H1 (cell line): ENCODE data around the gene HDAC11. TPM values are rescaled to one million over a fixed set of nuclear protein-coding genes. Genes with fewer than 3 reads are reported as not detected.

ENCODE experiments used
- CTCF ChIA-PET: fragments of 300-600 bp; sonication (Branson Sonifier 250); formaldehyde crosslinking; loops from one replicate; lab custom pipeline; 2021; ENCODE audit not compliant: partially characterized antibody; lab: Charles Lee
- POLR2A ChIA-PET: fragments of 300-600 bp; sonication (Branson Sonifier 250); formaldehyde crosslinking; loops from one replicate; lab custom pipeline; 2021; ENCODE audit warnings: inconsistent platforms; ENCODE audit not compliant: partially characterized antibody; lab: Charles Lee
- DNase-seq, 2 experiments: peaks; one replicate each; pipeline versions ENCODE4 v3.0.0 to v3.0.0-alpha.2; 2010 to 2022; ENCODE audit warnings: low spot score in 2 of 2, low read depth in 1 of 2, mixed read lengths in 1 of 2
- FAIRE-seq: peaks from 2 replicates; lab custom pipeline; 2011; peaks lifted over from hg19 to GRCh38; lab: Jason Lieb, UNC
- H2AFZ ChIP-seq: 2 replicates; pipeline ENCODE4 v1.8.1; 2012; ENCODE audit warnings: low read length, inconsistent platforms
- H2AK5ac ChIP-seq: 2 replicates; pipeline ENCODE4 v1.6.1; 2013; ENCODE audit warnings: low read depth, low read length
- H2BK120ac ChIP-seq: replicated peaks from 2 replicates; pipeline ENCODE3; 2013; ENCODE audit warnings: low read depth, low read length, inconsistent platforms
- H2BK12ac ChIP-seq: 2 replicates; pipeline ENCODE4 v1.6.1; 2013; ENCODE audit warnings: low read depth, low read length
- H2BK15ac ChIP-seq: 2 replicates; pipeline ENCODE4 v1.6.1; 2013; ENCODE audit warnings: low read length
- H2BK20ac ChIP-seq: 2 replicates; pipeline ENCODE4 v1.6.1; 2013; ENCODE audit warnings: low read length
- H2BK5ac ChIP-seq: 2 replicates; pipeline ENCODE4 v1.6.1; 2013; ENCODE audit warnings: low read depth, low read length
- H3K14ac ChIP-seq: 2 replicates; pipeline ENCODE4 v1.6.1; 2013; ENCODE audit warnings: inconsistent platforms; ENCODE audit not compliant: insufficient read length
- H3K18ac ChIP-seq: 2 replicates; pipeline ENCODE4 v1.6.1; 2013; ENCODE audit warnings: low read length; ENCODE audit errors: extremely low read depth
- H3K23ac ChIP-seq: 2 replicates; pipeline ENCODE4 v1.6.1; 2013; ENCODE audit warnings: inconsistent platforms; ENCODE audit not compliant: insufficient read length
- H3K23me2 ChIP-seq: 2 replicates; pipeline ENCODE4 v1.6.1; 2013; ENCODE audit warnings: low read depth, low read length
- H3K27ac ChIP-seq: 2 replicates; pipeline ENCODE4 v1.6.1; 2011; ENCODE audit warnings: low read depth, low read length, inconsistent platforms
- H3K27me3 ChIP-seq, 4 experiments: replicated peaks in 1 of 4; 1 replicate in 1 of 4; 2 replicates in 3 of 4; pipeline versions ENCODE4 v1.6.1 to v1.8.1; 2011 to 2013; ENCODE audit warnings: low read length in 3 of 4, mild to moderate bottlenecking in 3 of 4, inconsistent platforms in 2 of 4, mixed read lengths in 2 of 4, moderate library complexity in 1 of 4; ENCODE audit not compliant: control insufficient read depth in 3 of 4, insufficient read depth in 3 of 4; ENCODE audit errors: extremely low read depth in 1 of 4
- H3K36me3 ChIP-seq, 4 experiments: 2 replicates each; pipeline versions ENCODE4 v1.6.1 to v1.8.1; 2011 to 2013; ENCODE audit warnings: mild to moderate bottlenecking in 4 of 4, low read length in 3 of 4, moderate library complexity in 2 of 4, control low read depth in 1 of 4, inconsistent platforms in 1 of 4; ENCODE audit not compliant: insufficient read depth in 4 of 4, control insufficient read depth in 2 of 4
- H3K4ac ChIP-seq: replicated peaks from 2 replicates; pipeline ENCODE3; 2013; ENCODE audit warnings: low read length, low read depth, mixed read lengths, inconsistent platforms; ENCODE audit not compliant: insufficient read length
- H3K4me1 ChIP-seq, 4 experiments: replicated peaks in 1 of 4; 1 replicate in 1 of 4; 2 replicates in 3 of 4; pipeline versions ENCODE4 v1.6.1 to v1.8.1; 2011 to 2013; ENCODE audit warnings: low read length in 3 of 4, inconsistent platforms in 2 of 4, mixed read lengths in 1 of 4; ENCODE audit not compliant: insufficient read depth in 4 of 4, control insufficient read depth in 3 of 4
- H3K4me2 ChIP-seq, 2 experiments: 2 replicates each; pipeline versions ENCODE4 v1.6.1 to v1.8.1; 2011 to 2013; ENCODE audit warnings: low read depth in 2 of 2, low read length in 2 of 2, control low read depth in 1 of 2, inconsistent platforms in 1 of 2, mild to moderate bottlenecking in 1 of 2; ENCODE audit not compliant: insufficient read depth in 1 of 2
- H3K4me3 ChIP-seq, 4 experiments: fragments of 200-600, 300-600 bp in 1 of 4; sonication (generic), shearing (Covaris generic), sonication (Bioruptor Twin) in 1 of 4; 2 replicates each; pipeline versions ENCODE4 v1.5.1 to v1.8.1; 2011 to 2016; ENCODE audit warnings: low read length in 4 of 4, low read depth in 3 of 4, control low read depth in 2 of 4, inconsistent platforms in 2 of 4, mild to moderate bottlenecking in 2 of 4, mixed read lengths in 1 of 4, moderate library complexity in 1 of 4; ENCODE audit not compliant: insufficient read depth in 2 of 4; ENCODE audit errors: extremely low read depth in 1 of 4
- H3K56ac ChIP-seq: replicated peaks from 2 replicates; pipeline ENCODE3; 2013; ENCODE audit warnings: low read depth, mild to moderate bottlenecking, mixed read lengths, low read length, inconsistent platforms; ENCODE audit not compliant: insufficient read length
- H3K79me1 ChIP-seq: 2 replicates; pipeline ENCODE4 v1.6.1; 2013; ENCODE audit warnings: low read depth, low read length, control low read depth
- H3K79me2 ChIP-seq, 2 experiments: 2 replicates each; pipeline versions ENCODE4 v1.6.1 to v1.8.1; 2012 to 2013; ENCODE audit warnings: low read length in 2 of 2, mild to moderate bottlenecking in 2 of 2, inconsistent platforms in 1 of 2; ENCODE audit not compliant: insufficient read depth in 2 of 2, control insufficient read depth in 1 of 2
- H3K9ac ChIP-seq, 4 experiments: replicated peaks in 1 of 4; 1 replicate in 1 of 4; 2 replicates in 3 of 4; pipeline versions ENCODE4 v1.6.1 to v1.8.1; 2011 to 2013; ENCODE audit warnings: low read depth in 3 of 4, low read length in 3 of 4, control low read depth in 2 of 4, mild to moderate bottlenecking in 2 of 4, moderate library complexity in 2 of 4, inconsistent platforms in 1 of 4; ENCODE audit errors: extremely low read depth in 1 of 4
- H3K9me3 ChIP-seq, 2 experiments: 2 replicates each; pipeline versions ENCODE4 v1.6.1 to v1.8.1; 2012 to 2013; ENCODE audit warnings: mild to moderate bottlenecking in 2 of 2, moderate library complexity in 2 of 2, control low read depth in 1 of 2, inconsistent platforms in 1 of 2, low read depth in 1 of 2, low read length in 1 of 2, mixed read lengths in 1 of 2; ENCODE audit not compliant: insufficient read depth in 2 of 2
- H4K20me1 ChIP-seq, 2 experiments: replicated peaks in 1 of 2; 2 replicates each; pipeline versions ENCODE3 to v1.8.1; 2011 to 2013; ENCODE audit warnings: inconsistent platforms in 2 of 2, low read length in 2 of 2, mild to moderate bottlenecking in 1 of 2; ENCODE audit not compliant: insufficient read depth in 2 of 2, control insufficient read depth in 1 of 2
- H4K5ac ChIP-seq: 2 replicates; pipeline ENCODE4 v1.6.1; 2013; ENCODE audit warnings: low read length, low read depth, mixed read lengths, inconsistent platforms; ENCODE audit not compliant: insufficient read length
- H4K8ac ChIP-seq: 2 replicates; pipeline ENCODE4 v1.8.0; 2013; ENCODE audit warnings: mild to moderate bottlenecking, moderate library complexity, low read length, inconsistent platforms; ENCODE audit not compliant: insufficient read depth; ENCODE audit errors: extremely low read depth
- H4K91ac ChIP-seq: replicated peaks from 2 replicates; pipeline ENCODE3; 2013; ENCODE audit warnings: low read length, mixed read lengths, inconsistent platforms; ENCODE audit not compliant: insufficient read length
- KDM1A ChIP-seq: fragments of 200-600, 300-600 bp; sonication (generic); IDR thresholded peaks from 2 replicates; pipeline ENCODE4 v1.7.1; 2016; ENCODE audit warnings: mild to moderate bottlenecking, low read length, borderline replicate concordance
- TEAD4 ChIP-seq: IDR thresholded peaks from 2 replicates; pipeline ENCODE4 v1.6.1; 2012; ENCODE audit warnings: low read depth, low read length, inconsistent platforms, mixed read lengths
- WGBS, 2 experiments: shearing (Covaris generic) in 1 of 2; methylation state at CpG; one replicate each; pipeline versions ENCODE4 v1.1.6 to v1.1.7; 2013 to 2015; ENCODE audit warnings: low lambda C conversion rate in 2 of 2, mixed read lengths in 2 of 2, inconsistent platforms in 1 of 2, low coverage in 1 of 2, missing lambda C conversion rate in 1 of 2; ENCODE audit not compliant: insufficient replicate concordance in 2 of 2, insufficient coverage in 1 of 2, insufficient read length in 1 of 2; ENCODE audit errors: extremely low coverage in 1 of 2, missing lambda C conversion rate in 1 of 2; 5-methylcytosine and 5-hydroxymethylcytosine counted together
- polyA plus RNA-seq, 7 experiments: library from polyadenylated mRNA; depleted of rRNA in 3 of 7; stranded (reverse) in 5 of 7; unstranded in 2 of 7; fragments of >200 nt in 5 of 7; fragments of 200-250 nt in 2 of 7; gene quantifications; 1 replicate in 5 of 7; 2 replicates in 1 of 7; 4 replicates in 1 of 7; pipeline versions ENCODE4 v1.2.1 to v1.2.3, GENCODE V29; 2011 to 2013; ENCODE audit warnings: missing spikeins in 2 of 7, mixed read lengths in 2 of 7
- total RNA-seq: library from RNA; stranded (reverse); fragmentation: NEBNext Ultra II Directional; extraction: Animal tissue kit (Norgen Biotek cat#: 25700); gene quantifications from 2 replicates; pipeline ENCODE4 v1.2.1, GENCODE V29; 2021

The HDAC11 gene
- total and polyA plus RNA-seq, 2 of the 8 experiments (the other 6 are each of a cell fraction or from before 2014, with no cell fraction given), result 6.8 to 7.4 TPM

GRCh38 chr3:13540297-13540995, 60.3 kb downstream of the HDAC11 start:
- POLR2A ChIA-PET, result interaction anchor here (1.1 to 2.2 kb wide), 3 partner anchors 8 to 105 kb away, joined by 3 to 7 read pairs (median 3); partner anchors contain the start of gene FBLN2
- peaks cover 0 to 5% (median 2%) of the 10 kb centered on the region in 4 experiments; a peak in 2 of 7 replicates for H3K4me1 ChIP-seq

More at GRCh38 chr3:13540297-13540995, 60.3 kb downstream of the HDAC11 start:
- Histone ChIP-seq H4K8ac (0 out of 2 replicates have a peak overlapping the region, but pooled peaks have one; percentile 3), H3K56ac (no peak overlapping the region), H3K4me3 (no peak overlapping the region), H3K23ac (no peak overlapping the region), H4K5ac (no peak overlapping the region), H3K36me3 (no peaks in the 10 kb centered on the region), H3K9ac (no peak overlapping the region), H2BK15ac (no peak overlapping the region), H2AFZ (no peak overlapping the region), H4K20me1 (no peaks in the 10 kb centered on the region), H3K23me2 (no peaks in the 10 kb centered on the region), H3K14ac (no peak overlapping the region), H3K79me2 (no peaks in the 10 kb centered on the region), H3K27me3 (no peaks in the 10 kb centered on the region; a peak in 1 of 7 replicates), H2BK5ac (no peak overlapping the region), H4K91ac (no peak overlapping the region), H2BK12ac (no peak overlapping the region), H2BK120ac (no peak overlapping the region), H2BK20ac (no peak overlapping the region), H3K18ac (no peak overlapping the region), H3K27ac (no peak overlapping the region), H2AK5ac (0 out of 2 replicates have a peak overlapping the region, but pooled peaks have one; percentile 11), H3K79me1 (no peaks in the 10 kb centered on the region), H3K9me3 (no peaks in the 10 kb centered on the region)
- DNase-seq (no peak), FAIRE-seq (no peak)
- CTCF ChIA-PET, result interaction anchor here (0.7 to 51.2 kb wide), 12 partner anchors 11 to 480 kb away, joined by 3 to 856 read pairs (median 6); no protein-coding TSS in a partner anchor
- 81% methylated on average over 3 of the region's 4 CpGs; no CpG with 5 or more reads in 1 of the 2 experiments for whole genome bisulfite sequencing, 2 experiments
- TF ChIP-seq KDM1A (0 out of 2 replicates have a peak, but pooled peaks have one; percentile 39), TEAD4 (no peak)
- TF ChIP-seq, all 59 proteins: peak for 1
- Histone ChIP-seq H3K4ac (no peak overlapping the region), H3K4me2 (no peak overlapping the region)
